H54 (cell line): ENCODE data around the gene GTF3C1.
"Not testable (repeated sequence)": the region's sequence is repeated elsewhere in the genome, so short reads cannot be mapped to it uniquely, and the experiment has no call there.

Experiments
- DNase-seq: peaks from one replicate; pipeline ENCODE4 v3.0.0; 2011; ENCODE audit warnings: low spot score, mixed read lengths; ENCODE audit not compliant: insufficient read length
- FAIRE-seq: peaks from 3 replicates; lab custom pipeline; 2011; peaks lifted over from hg19 to GRCh38; lab: Jason Lieb, UNC
- POLR2A ChIP-seq: IDR thresholded peaks from 2 replicates; pipeline ENCODE4 v1.6.1; 2011; ENCODE audit warnings: low read depth, mild to moderate bottlenecking, low read length

The GTF3C1 gene

DNA sequence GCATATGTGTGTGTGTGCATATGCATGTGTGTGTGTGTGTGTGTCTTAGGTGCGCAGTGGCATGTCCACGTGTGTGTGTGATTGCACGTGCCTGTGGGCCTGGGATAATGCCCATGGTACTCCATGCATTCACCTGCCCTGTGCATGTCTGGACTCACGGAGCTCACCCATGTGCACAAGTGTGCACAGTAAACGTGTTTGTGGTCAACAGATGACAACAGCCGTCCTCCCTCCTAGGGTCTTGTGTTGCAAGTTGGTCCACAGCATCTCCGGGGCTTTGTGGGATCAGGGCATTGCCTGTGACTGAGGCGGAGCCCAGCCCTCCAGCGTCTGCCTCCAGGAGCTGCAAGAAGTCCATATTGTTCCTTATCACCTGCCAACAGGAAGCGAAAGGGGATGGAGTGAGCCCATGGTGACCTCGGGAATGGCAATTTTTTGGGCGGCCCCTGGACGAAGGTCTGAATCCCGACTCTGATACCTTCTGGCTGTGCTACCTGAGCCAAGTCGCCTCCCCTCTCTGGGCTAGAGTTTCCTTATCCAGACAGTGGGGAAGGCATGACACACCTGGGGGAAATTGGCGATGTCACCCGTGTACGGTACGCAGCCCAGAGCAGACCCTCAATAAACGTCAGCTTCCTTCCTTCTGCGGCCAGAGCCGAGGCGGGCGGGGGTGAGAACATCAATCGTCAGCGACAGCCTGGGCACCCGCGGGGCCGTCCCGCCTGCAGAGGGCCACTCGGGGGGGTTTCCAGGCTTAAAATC lies 100.1 kb downstream of the GTF3C1 start:
- no peak for TF ChIP-seq POLR2A
- DNase-seq (no peak), FAIRE-seq (no peak)

- TF ChIP-seq POLR2A: no peak
- no peak for FAIRE-seq
- no peak for DNase-seq
These were observed 100.9 kb downstream of the GTF3C1 start for GRCh38 chr16:27448532-27449433.

DNA sequence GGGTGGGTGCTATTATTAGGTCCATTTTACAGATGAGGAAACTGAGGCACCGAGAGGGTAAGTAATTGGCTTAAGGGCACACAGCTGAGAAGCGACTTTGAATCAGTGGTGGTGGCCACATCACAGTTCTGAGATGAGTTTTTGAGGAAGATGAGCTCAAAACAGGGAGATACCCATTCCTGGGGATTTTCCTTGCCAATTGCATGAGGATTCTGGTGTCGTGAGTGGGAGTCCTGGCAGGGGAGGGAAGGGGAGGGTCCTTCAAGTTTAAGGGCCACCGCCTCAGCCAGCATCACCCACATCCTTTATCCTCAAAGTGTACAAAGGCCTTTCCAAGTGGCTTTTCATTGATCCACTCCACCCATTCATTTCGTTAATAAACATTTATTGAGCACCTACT lies 102.4 kb downstream of the GTF3C1 start:
- no peak for TF ChIP-seq POLR2A
- FAIRE-seq (no peak), DNase-seq (no peak)

GRCh38 chr16:27446721-27447120 lies 103.0 kb downstream of the GTF3C1 start:
- FAIRE-seq (no peak), DNase-seq (no peak)

DNA sequence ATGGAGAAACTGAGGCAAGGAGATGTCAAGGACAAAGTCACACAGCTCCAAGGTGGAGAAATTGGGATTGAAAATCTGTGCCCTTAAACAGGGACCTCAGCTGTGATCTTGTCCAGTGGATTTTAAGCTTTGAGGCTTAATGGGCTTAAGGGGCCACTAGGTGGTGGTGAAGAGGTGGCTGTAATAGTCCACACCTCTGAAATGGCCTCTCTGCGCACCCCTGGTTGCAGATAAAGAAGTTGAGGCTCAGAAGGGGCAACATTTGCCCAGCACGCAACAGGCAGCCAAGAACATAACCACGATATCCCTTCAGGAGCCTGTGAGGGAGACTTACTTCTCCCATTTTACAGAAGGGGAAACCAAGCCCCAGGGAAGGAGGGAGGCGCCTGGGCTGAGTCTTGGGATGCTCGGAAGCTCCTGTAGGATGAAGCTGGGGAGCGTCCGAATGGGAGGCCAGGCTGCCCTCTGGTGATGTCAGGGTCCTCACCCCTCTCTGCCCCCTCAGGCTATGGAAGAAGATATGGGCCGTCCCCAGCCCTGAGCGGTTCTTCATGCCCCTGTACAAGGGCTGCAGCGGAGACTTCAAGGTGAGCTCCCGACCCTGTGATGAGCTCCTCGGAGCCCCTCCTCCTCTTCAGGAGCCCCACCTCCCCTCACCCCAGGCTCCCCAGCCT lies 104.1 kb downstream of the GTF3C1 start:
- TF ChIP-seq POLR2A: no peak
- DNase-seq (no peak), FAIRE-seq (no peak)

More at GRCh38 chr16:27446721-27447120, 103.0 kb downstream of the GTF3C1 start:
- no peak for TF ChIP-seq POLR2A

GRCh38 chr16:27444470-27444869 lies 105.2 kb downstream of the GTF3C1 start:
- TF ChIP-seq POLR2A: no peak
- no peak for DNase-seq
- no peak for FAIRE-seq

DNA sequence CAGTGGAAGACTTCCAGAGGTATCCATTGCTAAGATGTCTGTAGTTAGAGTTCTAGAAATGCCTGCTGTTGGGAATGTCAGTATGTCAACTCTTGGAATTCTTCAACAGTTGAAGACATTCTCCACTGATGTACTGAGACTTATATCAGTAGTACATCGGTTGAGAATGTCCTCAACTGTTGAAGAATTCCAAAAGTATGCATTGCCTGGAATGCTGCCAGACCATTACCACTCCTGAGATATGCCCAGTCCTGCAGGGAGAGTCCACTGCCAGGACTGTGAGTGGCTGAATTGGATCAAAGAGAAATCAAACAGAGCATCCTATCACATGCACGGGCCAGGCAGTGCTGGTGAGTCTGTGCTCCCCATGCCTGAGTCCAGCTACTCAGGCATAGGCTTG lies 105.7 kb downstream of the GTF3C1 start:
- DNase-seq (peak; percentile 43), FAIRE-seq (no peak)
- TF ChIP-seq POLR2A: no peak

DNA sequence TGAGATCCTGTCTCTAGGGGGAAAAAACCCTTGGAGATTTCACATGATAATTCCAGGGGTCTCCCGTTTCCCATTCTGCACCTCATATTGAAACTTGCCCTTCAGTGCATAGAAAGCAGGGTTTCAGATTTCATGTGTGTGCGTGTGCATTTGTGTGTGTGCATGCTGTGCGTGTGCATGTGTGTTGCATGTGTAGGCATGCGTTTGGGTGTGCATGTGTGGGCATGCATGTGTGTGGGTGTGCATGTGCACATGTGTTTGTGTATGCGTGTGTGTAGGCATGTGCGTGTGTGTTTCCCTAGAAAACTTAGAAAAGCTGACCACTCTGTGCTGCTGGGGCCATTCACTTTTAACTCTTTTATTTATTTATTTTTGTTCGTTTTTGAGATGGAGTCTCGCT lies 107.7 kb downstream of the GTF3C1 start:
- no peak for DNase-seq
- TF ChIP-seq POLR2A: no peak
- FAIRE-seq: no peak

DNA sequence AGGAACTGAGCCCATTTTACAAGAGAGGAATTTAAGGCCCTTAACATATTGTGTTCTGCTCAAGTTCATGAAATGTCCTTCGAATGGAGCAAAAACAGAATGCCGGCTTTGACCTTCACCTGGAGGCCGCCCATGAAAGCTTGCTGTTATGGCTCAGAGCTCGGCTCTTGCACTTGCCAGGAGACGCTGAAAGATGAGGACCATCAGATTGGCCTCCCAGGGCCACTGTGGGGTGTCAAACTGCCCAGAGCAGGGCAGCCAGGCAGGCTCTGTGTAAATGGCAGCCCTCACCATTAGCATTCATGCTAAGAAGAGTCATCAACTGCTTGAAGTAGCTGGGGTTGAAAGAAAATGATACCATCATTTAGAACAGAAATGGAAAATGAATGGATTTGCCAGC lies 108.4 kb downstream of the GTF3C1 start:
- DNase-seq (no peak), FAIRE-seq (no peak)
- no peak for TF ChIP-seq POLR2A

GRCh38 chr16:27439271-27440018 lies 110.3 kb downstream of the GTF3C1 start:
- FAIRE-seq (no peak), DNase-seq (no peak)
- no peak for TF ChIP-seq POLR2A

DNA sequence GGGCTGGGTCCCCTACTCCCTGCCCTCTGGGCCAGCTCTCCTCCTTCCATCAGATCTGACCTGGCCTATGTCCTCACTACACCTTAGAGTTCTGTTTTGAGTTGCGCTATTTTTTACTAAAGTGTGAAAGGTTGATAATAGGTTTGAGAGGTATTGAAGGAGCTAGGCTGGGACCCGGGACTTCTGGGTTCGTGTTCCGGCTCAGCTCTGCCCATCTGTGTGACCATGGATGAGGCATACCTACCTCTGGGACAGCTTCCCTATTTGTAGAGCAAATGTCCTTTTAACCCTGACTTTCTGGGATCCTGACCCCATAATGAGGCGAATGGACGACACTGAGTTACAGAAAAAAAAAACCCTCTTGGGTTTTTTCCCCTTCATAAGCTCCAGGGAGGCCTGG lies 111.8 kb downstream of the GTF3C1 start:
- TF ChIP-seq POLR2A: no peak
- no peak for FAIRE-seq
- no peak for DNase-seq

GRCh38 chr16:27436921-27437650 lies 112.6 kb downstream of the GTF3C1 start:
- FAIRE-seq (no peak), DNase-seq (no peak)
- no peak for TF ChIP-seq POLR2A

- FAIRE-seq: no peak
- no peak for DNase-seq
These were observed 113.6 kb downstream of the GTF3C1 start for GRCh38 chr16:27436065-27436464.

GRCh38 chr16:27435146-27435545 lies 114.6 kb downstream of the GTF3C1 start:
- not testable (repeated sequence) for FAIRE-seq, DNase-seq

More at GRCh38 chr16:27436065-27436464, 113.6 kb downstream of the GTF3C1 start:
- TF ChIP-seq POLR2A: no peak
